GM19463 (cell line): ENCODE data around the gene HNRNPUL1.
"Not testable (repeated sequence)": the region's sequence is repeated elsewhere in the genome, so short reads cannot be mapped to it uniquely, and the experiment has no call there.

Experiments used
- ATAC-seq: cut with Tn5 transposase; IDR thresholded peaks from one replicate; pipeline ENCODE4 v1.9.1; 2021; ENCODE audit warnings: mild to moderate bottlenecking, moderate library complexity; ENCODE audit not compliant: unreplicated experiment

The HNRNPUL1 gene

GRCh38 chr19:41273076-41273475, 8.9 kb downstream of the HNRNPUL1 start:
- ATAC-seq, result no peak

DNA sequence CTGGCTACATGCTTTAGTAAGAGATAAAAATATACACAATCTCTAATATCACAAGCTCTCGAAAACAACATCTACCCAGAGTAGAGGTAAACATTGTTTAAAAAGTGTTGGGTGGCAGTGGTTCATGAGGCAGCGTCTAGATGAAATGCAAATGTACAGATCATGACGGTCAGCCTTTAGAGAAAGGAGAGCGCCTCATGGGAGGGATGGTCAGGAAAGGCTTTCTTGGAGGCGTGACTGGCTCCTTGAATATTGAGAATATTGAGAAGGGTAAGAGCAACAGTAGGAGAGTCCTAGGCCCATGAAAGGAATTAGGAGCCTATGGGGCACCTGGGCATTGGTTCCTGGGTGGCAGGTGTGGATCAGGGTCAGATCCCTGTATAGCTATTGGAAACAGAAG, 10.6 kb downstream of the HNRNPUL1 start:
- ATAC-seq, result no peak

DNA sequence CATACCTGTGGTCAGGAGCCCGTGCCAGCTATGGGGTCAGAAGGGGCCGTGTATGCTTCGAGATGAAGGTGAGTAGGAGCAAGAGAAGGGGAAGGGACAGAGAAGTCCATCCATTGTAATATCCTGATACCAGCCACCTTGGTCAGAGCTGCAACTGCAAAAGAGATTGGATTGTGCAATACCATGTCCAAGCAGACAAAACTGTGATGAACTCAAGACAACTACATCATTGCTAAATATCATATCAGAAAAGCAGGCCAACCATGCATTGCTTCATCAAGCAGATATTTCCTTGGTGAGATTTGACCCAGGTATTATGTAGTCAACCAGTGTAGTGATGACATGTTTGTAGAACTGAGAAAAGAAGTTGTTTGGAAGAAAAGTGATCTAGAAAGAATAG, 12.1 kb downstream of the HNRNPUL1 start:
- no peak for ATAC-seq

DNA sequence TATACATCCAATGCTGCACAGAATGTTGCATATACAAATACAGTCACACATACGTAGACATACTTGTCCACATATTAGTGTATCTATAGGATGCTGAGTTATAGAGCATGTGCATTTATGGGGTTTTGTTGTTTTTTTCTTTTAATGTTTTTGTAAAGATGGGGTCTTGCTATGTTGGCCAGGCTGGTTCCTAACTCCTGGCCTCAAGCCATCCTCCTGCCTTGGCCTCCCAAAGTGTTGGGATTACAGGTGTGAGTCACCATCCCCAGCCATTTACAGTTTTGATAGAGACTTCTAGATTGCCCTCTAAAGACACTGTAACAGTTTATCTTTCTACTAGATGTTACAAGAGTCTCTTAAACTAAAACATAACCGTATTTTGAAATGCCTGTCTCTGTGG, 14.3 kb downstream of the HNRNPUL1 start:
- no peak for ATAC-seq

GRCh38 chr19:41288673-41289530, 24.7 kb downstream of the HNRNPUL1 start:
- no peak for ATAC-seq

DNA sequence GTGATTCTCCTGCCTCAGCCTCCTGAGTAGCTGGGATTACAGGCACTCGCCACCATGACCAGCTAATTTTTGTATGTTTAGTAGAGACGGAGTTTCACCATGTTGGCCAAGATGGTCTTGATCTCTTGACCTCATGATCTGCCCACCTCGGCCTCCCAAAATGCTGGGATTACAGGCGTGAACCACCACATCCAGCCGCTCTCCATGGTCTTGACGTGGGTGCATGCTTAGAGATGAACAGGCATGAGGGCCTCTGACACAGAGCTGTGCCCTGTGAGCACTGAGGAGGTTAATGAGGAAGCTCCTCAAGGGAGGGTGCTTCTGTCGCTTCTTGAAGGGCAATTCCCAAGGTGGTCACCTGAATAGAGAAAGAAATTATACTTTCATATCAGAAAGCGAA, 25.6 kb downstream of the HNRNPUL1 start:
- not testable (repeated sequence) for ATAC-seq

- no peak for ATAC-seq
Observed at GRCh38 chr19:41294393-41294792, 30.2 kb downstream of the HNRNPUL1 start.

- ATAC-seq, result no peak
Observed at GRCh38 chr19:41295499-41295898, 31.3 kb downstream of the HNRNPUL1 start.

GRCh38 chr19:41296433-41296871, 32.3 kb downstream of the HNRNPUL1 start:
- no peak for ATAC-seq

DNA sequence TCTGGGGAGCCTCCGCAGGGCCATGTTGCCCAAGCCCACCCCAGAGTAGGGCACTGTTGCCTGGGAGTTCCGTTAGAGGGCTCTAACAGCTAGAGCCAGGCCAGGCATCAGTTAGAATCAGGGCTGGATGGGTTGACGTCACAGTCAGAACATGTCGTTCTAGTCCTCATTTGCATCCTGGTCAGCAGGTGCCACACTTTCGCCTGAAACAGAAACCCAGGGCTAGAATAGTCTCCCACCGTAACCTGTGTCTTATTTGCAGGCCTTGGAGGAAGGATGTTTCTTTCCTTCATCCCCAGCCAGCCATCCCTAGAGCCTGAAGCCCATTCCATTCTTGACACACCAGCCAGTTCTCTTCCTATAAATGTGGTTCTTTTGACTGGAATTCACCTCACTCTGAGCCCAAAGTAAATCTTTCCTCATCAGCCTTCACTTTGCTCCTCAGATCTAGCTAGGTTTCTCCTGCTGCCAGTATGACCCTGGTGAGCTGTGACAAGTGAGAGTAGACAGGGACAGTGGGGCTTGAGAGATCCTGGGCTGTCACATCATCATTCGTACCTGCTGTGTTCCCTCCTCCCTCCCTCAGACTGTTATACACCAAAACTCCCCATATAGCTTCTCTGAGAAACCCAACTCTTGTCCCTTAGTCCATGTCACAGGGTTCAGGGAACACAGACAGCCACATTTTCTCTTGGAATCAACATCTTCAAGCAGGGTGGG, 33.6 kb downstream of the HNRNPUL1 start:
- ATAC-seq, result peak; percentile 78

- peak; percentile 21 for ATAC-seq
Observed at GRCh38 chr19:41298348-41298964, 34.3 kb downstream of the HNRNPUL1 start.

DNA sequence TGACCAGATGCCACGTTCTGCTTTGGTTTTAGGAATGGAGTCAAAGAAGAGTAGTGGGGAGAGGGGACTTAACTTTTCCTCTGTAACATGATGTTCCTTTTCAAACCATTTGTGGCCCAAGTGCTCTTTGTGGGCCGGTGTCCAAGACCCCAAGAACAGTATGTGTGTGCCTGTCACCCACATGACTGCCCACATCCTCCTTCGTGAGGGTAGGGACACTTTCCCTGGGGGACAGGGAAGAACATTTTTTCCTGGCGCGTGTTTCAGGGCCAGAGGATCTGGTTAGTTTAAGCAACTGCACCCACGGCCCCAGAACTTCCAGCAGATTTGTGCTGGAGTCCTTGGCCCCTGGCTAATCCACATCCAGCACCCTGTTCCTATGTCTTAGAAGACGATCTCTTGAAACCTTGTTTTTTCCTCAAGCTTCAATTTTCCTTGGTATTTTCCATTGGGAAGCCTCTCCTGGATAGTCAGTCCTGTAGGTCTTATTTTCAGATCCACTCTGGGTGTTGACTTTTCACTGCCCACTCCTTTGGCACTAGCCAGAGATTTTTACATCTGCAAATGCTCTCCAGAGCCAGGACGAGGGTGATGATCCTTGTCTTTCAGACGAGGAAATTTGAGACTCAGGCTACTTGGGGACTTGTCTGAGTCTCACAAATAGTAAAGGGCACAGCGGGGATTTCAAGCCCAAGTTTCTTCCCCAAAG, 35.0 kb downstream of the HNRNPUL1 start:
- ATAC-seq, result no peak

- no peak for ATAC-seq
Observed at GRCh38 chr19:41299755-41300089, 35.5 kb downstream of the HNRNPUL1 start.

GRCh38 chr19:41300555-41300954, 36.4 kb downstream of the HNRNPUL1 start:
- ATAC-seq, result no peak

DNA sequence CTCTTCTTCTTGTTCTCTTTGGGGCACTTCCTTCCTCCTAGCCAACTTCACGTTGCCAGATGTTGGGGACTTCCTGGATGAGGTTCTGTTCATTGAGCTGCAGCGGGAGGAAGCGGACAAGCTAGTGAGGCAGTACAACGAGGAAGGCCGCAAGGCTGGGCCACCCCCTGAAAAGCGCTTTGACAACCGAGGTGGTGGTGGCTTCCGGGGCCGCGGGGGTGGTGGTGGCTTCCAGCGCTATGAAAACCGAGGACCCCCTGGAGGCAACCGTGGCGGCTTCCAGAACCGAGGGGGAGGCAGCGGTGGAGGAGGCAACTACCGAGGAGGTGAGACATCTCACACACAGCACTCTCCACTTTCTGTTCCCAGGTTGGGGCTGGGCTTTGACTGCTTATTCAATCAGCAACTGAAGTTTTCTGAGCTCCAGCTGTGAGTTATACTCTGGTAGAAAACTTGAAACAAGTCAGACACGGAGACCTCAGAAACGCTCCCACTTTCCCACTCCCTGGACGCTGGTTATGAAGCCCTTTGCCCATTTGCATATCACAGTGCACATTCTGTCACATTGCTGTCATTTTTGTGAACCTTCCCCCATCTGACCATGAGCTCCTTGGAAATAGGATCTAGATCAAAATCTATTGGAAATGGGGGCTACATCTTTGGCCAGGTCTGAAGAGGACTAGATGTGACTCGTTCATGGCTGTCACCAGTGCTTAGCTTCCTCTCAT, 38.6 kb downstream of the HNRNPUL1 start:
- peak; percentile 50 for ATAC-seq

- no peak for ATAC-seq
Observed at GRCh38 chr19:41303954-41304353, 39.8 kb downstream of the HNRNPUL1 start.

DNA sequence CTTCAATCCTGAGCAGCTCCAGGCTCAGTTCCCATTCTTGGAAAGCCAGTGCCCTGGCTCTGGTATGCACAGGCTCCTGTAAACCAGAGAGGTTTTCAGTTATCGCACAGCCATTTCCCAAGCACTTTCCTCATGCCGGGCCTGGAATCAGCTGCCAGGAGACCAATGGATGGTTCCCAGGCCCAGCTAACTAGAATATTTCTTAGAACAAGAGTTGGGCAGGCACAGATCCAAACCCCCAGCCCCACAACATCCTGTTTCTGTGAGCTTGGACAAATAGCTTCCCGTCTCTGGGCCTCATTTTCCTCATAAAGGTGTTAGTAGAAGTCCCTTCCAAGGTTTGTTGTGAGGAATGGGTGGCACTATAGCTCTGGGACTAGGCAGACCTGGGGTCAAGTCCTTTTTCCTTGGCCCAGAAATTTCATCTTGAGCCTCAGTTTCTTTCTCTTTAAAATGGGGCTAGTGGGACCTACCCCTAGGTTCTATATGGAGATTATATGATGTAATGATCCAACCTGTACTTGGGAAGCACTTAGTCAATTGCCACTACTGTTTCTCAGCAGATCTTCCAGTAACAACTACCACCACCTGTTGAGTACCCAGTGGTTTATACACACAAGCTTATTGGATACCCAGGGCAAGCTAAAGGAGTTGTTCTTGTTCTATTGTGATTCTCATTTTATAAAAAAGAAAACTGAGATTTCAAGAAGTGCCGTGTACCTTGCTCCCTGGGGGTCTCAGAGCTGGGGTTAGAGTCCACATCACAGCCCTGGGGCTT, 40.7 kb downstream of the HNRNPUL1 start:
- ATAC-seq, result no peak

GRCh38 chr19:41305927-41306793, 42.0 kb downstream of the HNRNPUL1 start:
- no peak for ATAC-seq
